ENCODE measurements around the gene PRKAR2B.

DNA sequence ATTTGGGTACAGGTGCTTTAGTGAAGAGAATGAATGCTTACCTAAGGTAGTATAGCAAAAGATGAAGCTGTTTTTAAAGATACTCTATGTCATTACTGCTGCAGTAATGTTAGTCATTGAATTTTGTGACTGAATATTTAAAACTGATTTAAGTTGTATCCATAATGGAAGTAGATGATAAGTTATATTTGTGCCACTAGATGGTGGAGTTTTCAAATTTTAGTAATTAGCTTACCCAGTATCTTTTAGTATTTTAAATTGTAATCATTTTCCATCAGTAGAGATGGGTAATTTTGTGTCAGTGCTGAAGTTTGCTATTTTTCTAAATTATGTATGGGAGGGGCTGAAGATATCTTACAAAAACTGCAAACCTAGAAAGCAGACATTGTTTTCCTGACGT lies 149.5 kb downstream of the PRKAR2B start:
- no peak for TF ChIP-seq POLR2AphosphoS5 (IDR thresholded peaks at IDR 0.05; ENCODE audit: low read depth, low read length)
- TF ChIP-seq REST (IDR thresholded peaks at IDR 0.05; ENCODE audit: insufficient read depth in 1 of 2, low read depth in 2 of 2, low read length in 2 of 2) = no peak

Data from PFSK-1 (cell line).